Calu3 (cell line): ENCODE data around the gene TOR4A. TPM values are rescaled to one million over a fixed set of nuclear protein-coding genes. Genes with fewer than 3 reads are reported as not detected.

Experiments
- BruUV-seq: library from RNA; stranded (reverse); fragments of 400-500 nt; replicated peaks from 2 replicates; lab custom pipeline; 2021; lab: Mats Ljungman, UMichigan
- CTCF ChIA-PET: fragments of 300-600 bp; sonication (Branson Sonifier 250); formaldehyde crosslinking; loops from one replicate; lab custom pipeline; 2022; ENCODE audit warnings: antibody characterized with exemption; lab: Charles Lee
- DNase-seq: peaks from one replicate; pipeline ENCODE4 v3.0.0; 2022
- H3K27ac Mint-ChIP-seq: one replicate; pipeline ENCODE4 v1.8.0; 2022; ENCODE audit warnings: mixed read lengths; ENCODE audit not compliant: unreplicated experiment
- H3K27me3 Mint-ChIP-seq: one replicate; pipeline ENCODE4 v1.8.0; 2022; ENCODE audit warnings: mixed read lengths; ENCODE audit not compliant: unreplicated experiment
- H3K36me3 Mint-ChIP-seq: one replicate; pipeline ENCODE4 v1.8.0; 2022; ENCODE audit warnings: mild to moderate bottlenecking, moderate library complexity, mixed read lengths; ENCODE audit not compliant: insufficient read depth, unreplicated experiment
- H3K4me1 Mint-ChIP-seq: one replicate; pipeline ENCODE4 v1.8.0; 2022; ENCODE audit warnings: mild to moderate bottlenecking, low read depth, mixed read lengths; ENCODE audit not compliant: unreplicated experiment
- H3K4me3 Mint-ChIP-seq: one replicate; pipeline ENCODE4 v1.8.0; 2022; ENCODE audit warnings: mild to moderate bottlenecking, low read depth, moderate library complexity, mixed read lengths; ENCODE audit not compliant: unreplicated experiment
- H3K9me3 Mint-ChIP-seq: one replicate; pipeline ENCODE4 v1.8.0; 2022; ENCODE audit warnings: low read depth, mixed read lengths; ENCODE audit not compliant: unreplicated experiment
- intact Hi-C: fragments of 100-400 bp; cut with micrococcal nuclease; formaldehyde crosslinking; loops from one replicate; pipeline ENCODE4 v1.10.0; 2022; ENCODE audit not compliant: unreplicated experiment
- total RNA-seq: library from RNA; stranded (reverse); gene quantifications from 2 replicates; pipeline ENCODE4 v1.2.3, GENCODE V29; 2022
- TF ChIP-seq, protein P1 (sequence below): fragments of 200-600 bp; IDR thresholded peaks from one replicate; pipeline ENCODE4 v1.8.0; 2022; ENCODE audit warnings: antibody characterized with exemption; ENCODE audit not compliant: unreplicated experiment

Gene TOR4A
- total RNA-seq, 1 experiment from 2014 or later = 51.8 TPM

DNA sequence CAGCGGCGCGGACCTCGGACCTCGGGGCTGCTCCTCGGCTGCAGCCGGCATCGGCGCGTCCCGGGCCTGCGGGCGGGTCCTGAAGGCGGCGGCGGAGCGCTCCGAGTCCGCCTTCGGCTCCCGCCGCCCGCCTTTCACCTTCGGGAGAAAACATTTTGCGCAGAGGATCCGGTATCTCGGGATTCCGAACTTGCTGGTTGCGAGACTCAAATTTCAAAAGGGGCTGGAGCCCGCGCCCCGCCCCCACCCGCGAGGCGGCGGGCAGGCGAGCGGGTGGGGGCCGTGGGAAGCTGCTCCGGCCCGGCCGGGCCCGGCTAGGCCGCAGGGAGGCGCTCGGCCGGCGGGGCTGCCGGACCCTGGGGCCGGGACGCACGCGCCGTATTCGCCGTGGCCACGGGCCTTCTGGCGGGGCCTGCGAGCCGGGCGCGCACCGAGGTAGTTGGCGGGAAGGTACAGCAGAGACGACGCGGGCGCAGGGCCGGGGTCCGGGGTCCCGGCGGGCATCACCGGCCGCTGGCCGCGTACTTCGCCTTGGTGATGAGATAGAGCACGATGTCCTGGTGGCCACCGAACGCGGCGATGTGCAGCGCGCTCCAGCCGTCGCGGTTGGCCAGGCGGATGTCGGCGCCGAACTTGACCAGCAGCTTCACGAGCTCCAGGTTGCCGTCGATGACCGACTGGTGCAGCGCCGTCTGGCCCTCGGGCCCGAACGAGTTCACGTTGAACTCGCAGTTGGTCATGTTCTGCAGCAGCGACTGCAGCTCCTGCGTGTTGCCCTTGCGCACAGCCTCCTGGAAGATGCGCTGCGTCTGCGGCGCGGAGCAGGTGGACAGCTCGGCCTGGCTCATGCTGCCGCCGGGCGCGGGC lies 23.8 kb downstream of the TOR4A start:
- DNase-seq = peak; percentile 56
- BruUV-seq = no TSS peak
- H3K36me3 Mint-ChIP-seq = peaks cover 52% of the 10 kb centered on the region
- peaks cover 11% of the 10 kb centered on the region for H3K4me1 Mint-ChIP-seq
- H3K9me3 Mint-ChIP-seq = no peaks in the 10 kb centered on the region
- H3K27ac Mint-ChIP-seq = peak overlapping the region; percentile 71
- H3K27me3 Mint-ChIP-seq = no peaks in the 10 kb centered on the region
- intact Hi-C loops = no loop called here
- TF ChIP-seq, protein P1, sequence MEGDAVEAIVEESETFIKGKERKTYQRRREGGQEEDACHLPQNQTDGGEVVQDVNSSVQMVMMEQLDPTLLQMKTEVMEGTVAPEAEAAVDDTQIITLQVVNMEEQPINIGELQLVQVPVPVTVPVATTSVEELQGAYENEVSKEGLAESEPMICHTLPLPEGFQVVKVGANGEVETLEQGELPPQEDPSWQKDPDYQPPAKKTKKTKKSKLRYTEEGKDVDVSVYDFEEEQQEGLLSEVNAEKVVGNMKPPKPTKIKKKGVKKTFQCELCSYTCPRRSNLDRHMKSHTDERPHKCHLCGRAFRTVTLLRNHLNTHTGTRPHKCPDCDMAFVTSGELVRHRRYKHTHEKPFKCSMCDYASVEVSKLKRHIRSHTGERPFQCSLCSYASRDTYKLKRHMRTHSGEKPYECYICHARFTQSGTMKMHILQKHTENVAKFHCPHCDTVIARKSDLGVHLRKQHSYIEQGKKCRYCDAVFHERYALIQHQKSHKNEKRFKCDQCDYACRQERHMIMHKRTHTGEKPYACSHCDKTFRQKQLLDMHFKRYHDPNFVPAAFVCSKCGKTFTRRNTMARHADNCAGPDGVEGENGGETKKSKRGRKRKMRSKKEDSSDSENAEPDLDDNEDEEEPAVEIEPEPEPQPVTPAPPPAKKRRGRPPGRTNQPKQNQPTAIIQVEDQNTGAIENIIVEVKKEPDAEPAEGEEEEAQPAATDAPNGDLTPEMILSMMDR = no peak
- peak overlapping the region; percentile 81 for H3K4me3 Mint-ChIP-seq
- CTCF ChIA-PET = interaction anchor here (0.6 to 1.2 kb wide), 5 partner anchors 14 to 250 kb away, joined by 3 to 7 read pairs (median 3); partner anchors contain the start of genes ENTPD8 and MRPL41

DNA sequence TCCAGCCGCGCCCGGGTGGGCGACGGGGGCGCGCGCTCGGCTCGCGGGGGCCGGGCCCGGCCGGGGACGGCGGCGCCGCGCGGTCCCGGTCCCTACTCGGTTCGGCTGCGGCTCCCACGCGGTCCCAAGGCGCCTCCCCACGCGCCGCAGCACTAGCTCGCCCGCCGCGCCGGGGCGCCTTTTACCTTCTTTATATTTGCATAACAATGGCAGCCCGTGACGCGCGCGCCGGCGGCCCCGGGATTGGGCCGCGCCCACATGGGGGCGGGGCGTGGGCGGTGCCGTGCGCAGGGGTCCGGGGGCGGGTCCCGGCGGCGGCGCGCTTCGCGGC lies 24.6 kb downstream of the TOR4A start, which contains the start of gene NRARP:
Gene NRARP, minus strand, starts transcription at position 154 of the 331 bp plus-strand sequence. CDS start 343 bp downstream, outside the sequence.
- no peak within 1 kb of the TSS for H3K27ac Mint-ChIP-seq
- peaks cover 45% of the 10 kb centered on the region for H3K36me3 Mint-ChIP-seq
- DNase-seq = peak; percentile 90
- H3K4me1 Mint-ChIP-seq = peaks cover 4% of the 10 kb centered on the region
- no peaks in the 10 kb centered on the region for H3K27me3 Mint-ChIP-seq
- TF ChIP-seq, protein P1 = no peak
- intact Hi-C loops = no loop called here
- CTCF ChIA-PET = interaction anchor here (0.6 to 1.2 kb wide), 5 partner anchors 15 to 250 kb away, joined by 3 to 7 read pairs (median 3); partner anchors contain the start of genes ENTPD8, MRPL41 and TOR4A
- peak within 1 kb of the TSS; percentile 81 for H3K4me3 Mint-ChIP-seq
- no peaks in the 10 kb centered on the region for H3K9me3 Mint-ChIP-seq
- no TSS peak for BruUV-seq

GRCh38 chr9:137302449-137303150 lies 25.1 kb downstream of the TOR4A start:
- Mint-ChIP-seq H3K27me3 (no peaks in the 10 kb centered on the region), H3K4me3 (peak overlapping the region; percentile 81), H3K9me3 (no peaks in the 10 kb centered on the region), H3K27ac (no peak overlapping the region), H3K36me3 (peaks cover 45% of the 10 kb centered on the region), H3K4me1 (no peaks in the 10 kb centered on the region)
- CTCF ChIA-PET = interaction anchor here (1.0 to 1.2 kb wide), 2 partner anchors 16 to 26 kb away, joined by 3 to 4 read pairs; partner anchors contain the start of gene TOR4A
- BruUV-seq = no TSS peak
- intact Hi-C loops = no loop called here
- DNase-seq = no peak
- TF ChIP-seq, protein P1 = peak; percentile 76

DNA sequence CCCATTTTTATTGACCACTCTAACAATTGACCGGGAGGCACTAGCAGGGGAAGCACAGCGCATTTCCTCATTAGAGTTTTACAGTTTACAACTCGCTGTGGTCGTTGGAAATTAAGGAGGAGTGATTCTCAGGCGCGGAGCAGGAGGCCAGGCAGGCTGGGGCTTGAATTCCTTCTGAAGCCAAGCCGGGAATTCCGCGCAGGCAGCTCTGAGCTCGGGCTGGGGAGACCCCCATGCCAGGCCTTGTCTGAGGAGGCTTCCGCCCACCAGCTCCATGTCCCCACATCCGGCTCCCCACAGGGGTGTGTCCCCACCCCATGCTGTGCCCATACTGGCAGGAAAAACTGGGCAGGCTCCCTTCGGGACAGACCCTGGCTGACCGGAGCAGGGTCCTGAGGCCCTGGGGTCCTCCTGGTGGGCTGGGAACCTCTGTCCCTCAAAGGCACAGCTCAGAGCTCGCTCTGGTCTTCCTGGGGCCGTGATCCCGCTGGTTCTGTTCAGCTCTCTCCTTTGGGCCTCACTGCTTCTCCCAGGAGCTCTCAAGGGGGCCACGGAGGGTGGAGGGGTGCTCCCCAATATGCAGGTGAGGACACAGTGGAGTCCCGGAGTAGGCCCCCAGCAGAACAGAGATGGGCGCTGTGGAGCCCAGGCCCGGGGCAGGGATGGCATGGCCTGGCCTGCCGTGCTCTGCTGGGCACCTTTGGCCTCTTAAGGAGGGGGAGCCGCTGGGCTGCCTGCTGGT lies 25.8 kb downstream of the TOR4A start:
- CTCF ChIA-PET = no interaction called here
- H3K27me3 Mint-ChIP-seq = no peaks in the 10 kb centered on the region
- peaks cover 45% of the 10 kb centered on the region for H3K36me3 Mint-ChIP-seq
- no peak for DNase-seq
- H3K9me3 Mint-ChIP-seq = no peaks in the 10 kb centered on the region
- peak overlapping the region; percentile 81 for H3K4me3 Mint-ChIP-seq
- no peak overlapping the region for H3K27ac Mint-ChIP-seq
- H3K4me1 Mint-ChIP-seq = no peaks in the 10 kb centered on the region
- TF ChIP-seq, protein P1 = no peak
- BruUV-seq = no TSS peak
- intact Hi-C loops = no loop called here
